ENCODE measurements around the gene DGKB. TPM values are rescaled to one million over a fixed set of nuclear protein-coding genes. Genes with fewer than 3 reads are reported as not detected.

DGKB gene
- total RNA-seq, 1 experiment from 2014 or later = not detected

GRCh38 chr7:14179781-14180180, 722.8 kb downstream of the DGKB start:
- CTCF ChIA-PET = no interaction called here
- Histone ChIP-seq H3K9me3 (ENCODE audit: control insufficient read depth, insufficient read depth, low read depth, low read length) (no peaks in the 10 kb centered on the region), H3K4me3 (ENCODE audit: low read depth in 2 of 2, low read length in 2 of 2) (no peak overlapping the region), H3K4me1 (ENCODE audit: control insufficient read depth, insufficient read depth, low read length) (no peaks in the 10 kb centered on the region), H3K27ac (ENCODE audit: low read length) (no peak overlapping the region), H3K27me3 (ENCODE audit: control insufficient read depth, insufficient read depth, low read length) (no peaks in the 10 kb centered on the region), H3K36me3 (ENCODE audit: control insufficient read depth, insufficient read depth, low read length) (no peaks in the 10 kb centered on the region)
- no peak for DNase-seq (ENCODE audit: low read depth, low spot score)
- ATAC-seq = no peak
- in situ Hi-C loops (cut with HindIII; ENCODE audit: low pct_unique_long_range_greater_than_20kb, low sequenced_read_pairs) (no loop called here), intact Hi-C loops (cut with micrococcal nuclease; ENCODE audit: unreplicated experiment) (no loop called here)
- no TSS peak for BruUV-seq (replicated peaks)
- TF ChIP-seq CTCF (IDR thresholded peaks at IDR 0.05) (no peak), TCF7L2 (IDR thresholded peaks at IDR 0.05; ENCODE audit: low read depth, low read length) (no peak), SIN3A (IDR thresholded peaks at IDR 0.05; ENCODE audit: borderline replicate concordance, insufficient read depth, low read depth, low read length) (no peak)
- POLR2A ChIA-PET = no interaction called here

GRCh38 chr7:14177876-14178275, 724.7 kb downstream of the DGKB start:
- no peaks in the 10 kb centered on the region for H3K27me3 ChIP-seq (ENCODE audit: control insufficient read depth, insufficient read depth, low read length)
- no TSS peak for BruUV-seq (replicated peaks)
- intact Hi-C loops (cut with micrococcal nuclease; ENCODE audit: unreplicated experiment) = no loop called here
- CTCF ChIA-PET = no interaction called here
- no peaks in the 10 kb centered on the region for H3K9me3 ChIP-seq (ENCODE audit: control insufficient read depth, insufficient read depth, low read depth, low read length)
- no peak for DNase-seq (ENCODE audit: low read depth, low spot score)
- H3K4me3 ChIP-seq (ENCODE audit: low read depth in 2 of 2, low read length in 2 of 2) = no peak overlapping the region
- H3K27ac ChIP-seq (ENCODE audit: low read length) = no peak overlapping the region
- ATAC-seq = no peak
- in situ Hi-C loops (cut with HindIII; ENCODE audit: low pct_unique_long_range_greater_than_20kb, low sequenced_read_pairs) = no loop called here
- no peaks in the 10 kb centered on the region for H3K36me3 ChIP-seq (ENCODE audit: control insufficient read depth, insufficient read depth, low read length)
- POLR2A ChIA-PET = no interaction called here
- H3K4me1 ChIP-seq (ENCODE audit: control insufficient read depth, insufficient read depth, low read length) = no peaks in the 10 kb centered on the region
- no peak for TF ChIP-seq CTCF (IDR thresholded peaks at IDR 0.05)
- no peak for TF ChIP-seq SIN3A (IDR thresholded peaks at IDR 0.05; ENCODE audit: borderline replicate concordance, insufficient read depth, low read depth, low read length)
- no peak for TF ChIP-seq REST (IDR thresholded peaks at IDR 0.05; ENCODE audit: insufficient read depth in 1 of 2, low read depth in 2 of 2, low read length in 1 of 2)
- no peak for TF ChIP-seq POLR2AphosphoS5 (IDR thresholded peaks at IDR 0.05; ENCODE audit: low read depth, low read length)
- no peak for TF ChIP-seq TCF7L2 (IDR thresholded peaks at IDR 0.05; ENCODE audit: low read depth, low read length)
